T-cell (primary cell): ENCODE measurements around the gene MSRB2. TPM values are rescaled to one million over a fixed set of nuclear protein-coding genes. Genes with fewer than 3 reads are reported as not detected.

ENCODE experiments used
- ATAC-seq, 4 experiments: fragments of 200-7000 bp in 3 of 4; fragments of 150-1000 bp in 1 of 4; cut with Tn5 transposase; replicated peaks in 1 of 4; 1 replicate in 3 of 4; 2 replicates in 1 of 4; pipeline ENCODE4 v1.10.0; 2021; ENCODE audit warnings: moderate library complexity in 3 of 4, mild to moderate bottlenecking in 2 of 4, moderate number of reproducible peaks in 1 of 4
- CTCF ChIA-PET, 2 donors: fragments of 300-600 bp; sonication (Branson Sonifier 250); formaldehyde crosslinking; loops; one replicate each; lab custom pipeline; 2022; ENCODE audit warnings: antibody characterized with exemption in 2 of 2; lab: Charles Lee
- POLR2A ChIA-PET, 2 donors: fragments of 300-600 bp; sonication (Branson Sonifier 250); formaldehyde crosslinking; loops; one replicate each; lab custom pipeline; 2022; ENCODE audit warnings: antibody characterized with exemption in 2 of 2; lab: Charles Lee
- DNase-seq, 35 experiments: peaks; one replicate each; pipeline versions ENCODE4 v3.0.0 to v3.0.0-alpha.2; 2013 to 2023
- H3K27ac ChIP-seq: one replicate; pipeline ENCODE4 v1.5.1; 2013; ENCODE audit warnings: low read length
- H3K27me3 ChIP-seq, 2 experiments: replicated peaks in 1 of 2; 1 replicate in 1 of 2; 2 replicates in 1 of 2; pipeline versions ENCODE4 v1.6.1 to v1.7.0; 2013; ENCODE audit warnings: low read length in 1 of 2, mixed read lengths in 1 of 2; ENCODE audit not compliant: control insufficient read depth in 2 of 2, insufficient read depth in 2 of 2; ENCODE audit errors: extremely low read depth in 1 of 2
- H3K36me3 ChIP-seq, 2 donors: 1 replicate in 1 of 2; 2 replicates in 1 of 2; pipeline versions ENCODE4 v1.6.1 to v1.7.0; 2013; ENCODE audit warnings: low read length in 1 of 2; ENCODE audit not compliant: control insufficient read depth in 2 of 2, insufficient read depth in 1 of 2; ENCODE audit errors: extremely low read depth in 1 of 2
- H3K4me1 ChIP-seq, 2 experiments: 1 replicate in 1 of 2; 2 replicates in 1 of 2; pipeline versions ENCODE4 v1.6.1 to v1.7.0; 2013; ENCODE audit warnings: low read length in 2 of 2, mixed read lengths in 1 of 2; ENCODE audit not compliant: insufficient read depth in 2 of 2, control insufficient read depth in 1 of 2; ENCODE audit errors: extremely low read depth in 1 of 2
- H3K4me3 ChIP-seq, 2 donors: 1 replicate in 1 of 2; 2 replicates in 1 of 2; pipeline versions ENCODE4 v1.5.1 to v1.7.0; 2013; ENCODE audit warnings: mild to moderate bottlenecking in 2 of 2, low read length in 1 of 2, moderate library complexity in 1 of 2; ENCODE audit not compliant: control insufficient read depth in 1 of 2; ENCODE audit errors: extremely low read depth in 1 of 2
- H3K9me3 ChIP-seq: 2 replicates; pipeline ENCODE4 v1.7.0; 2013
- H3K27ac Mint-ChIP-seq, 2 donors: one replicate each; pipeline ENCODE4 v1.8.0; 2020 to 2021; ENCODE audit warnings: mild to moderate bottlenecking in 2 of 2, mixed read lengths in 2 of 2
- H3K27me3 Mint-ChIP-seq, 2 donors: one replicate each; pipeline ENCODE4 v1.8.0; 2021 to 2022; ENCODE audit warnings: mixed read lengths in 2 of 2
- H3K36me3 Mint-ChIP-seq: one replicate; pipeline ENCODE4 v1.8.0; 2021; ENCODE audit warnings: mixed read lengths
- H3K4me1 Mint-ChIP-seq, 3 donors: one replicate each; pipeline ENCODE4 v1.8.0; 2020 to 2022; ENCODE audit warnings: mixed read lengths in 3 of 3, mild to moderate bottlenecking in 1 of 3
- H3K4me3 Mint-ChIP-seq, 3 donors: one replicate each; pipeline ENCODE4 v1.8.0; 2020 to 2022; ENCODE audit warnings: mild to moderate bottlenecking in 3 of 3, mixed read lengths in 3 of 3, moderate library complexity in 3 of 3
- H3K9me3 Mint-ChIP-seq, 3 donors: one replicate each; pipeline ENCODE4 v1.8.0; 2020 to 2022; ENCODE audit warnings: mixed read lengths in 3 of 3
- WGBS: methylation state at CpG from one replicate; pipeline ENCODE4 v1.1.5; 2013; ENCODE audit warnings: missing lambda C conversion rate; ENCODE audit not compliant: insufficient coverage; 5-methylcytosine and 5-hydroxymethylcytosine counted together
- total RNA-seq, 35 experiments: library from RNA in 6 of 35; stranded (reverse) in 6 of 35; fragments of 120-200 nt in 1 of 35; gene quantifications; one replicate each; pipeline versions ENCODE4 v1.2.1 to v1.2.4 and lab custom pipeline; 2013 to 2026

MSRB2 gene
- total RNA-seq, 5 donors from 2014 or later (not counting 1 experiment from before 2014, with no cell fraction given), result 3.3 to 4.6 (median 3.7) TPM

- Histone ChIP-seq H3K4me1 (peaks cover 12 to 16% of the 10 kb centered on the region in 2 experiments), H3K27ac (no peak overlapping the region), H3K4me3 (no peak overlapping the region), H3K9me3 (no peaks in the 10 kb centered on the region), H3K27me3 (no peaks in the 10 kb centered on the region), H3K36me3 (peaks cover 0 to 8% of the 10 kb centered on the region in 2 donors)
- 66% methylated on average over 2 of the region's 6 CpGs for WGBS
- ATAC-seq (no peak), DNase-seq (no peak)
- Mint-ChIP-seq H3K4me3 (no peak overlapping the region), H3K36me3 (peaks cover 26% of the 10 kb centered on the region), H3K9me3 (peaks cover 0 to 3% (median 0%) of the 10 kb centered on the region in 3 donors), H3K27ac (peak overlapping the region in 1 of 2 donors; percentile 76), H3K4me1 (peaks cover 33 to 51% (median 35%) of the 10 kb centered on the region in 3 donors), H3K27me3 (no peaks in the 10 kb centered on the region)
- ChIA-PET CTCF (no interaction called here), POLR2A (no interaction called here)
These were observed 5.1 kb downstream of the MSRB2 start for GRCh38 chr10:23100331-23101030.

- Histone ChIP-seq H3K9me3 (no peaks in the 10 kb centered on the region), H3K4me1 (no peaks in the 10 kb centered on the region), H3K36me3 (peaks cover 7 to 22% of the 10 kb centered on the region in 2 donors), H3K4me3 (no peak overlapping the region), H3K27me3 (no peaks in the 10 kb centered on the region), H3K27ac (no peak overlapping the region)
- peaks cover 0 to 3% (median 0%) of the 10 kb centered on the region in 3 donors for H3K9me3 Mint-ChIP-seq
- H3K4me1 Mint-ChIP-seq, result peaks cover 0 to 11% (median 2%) of the 10 kb centered on the region in 3 donors
- H3K36me3 Mint-ChIP-seq, result peaks cover 65% of the 10 kb centered on the region
- H3K27ac Mint-ChIP-seq, result no peak overlapping the region
- POLR2A ChIA-PET, result no interaction called here
- H3K27me3 Mint-ChIP-seq, result no peaks in the 10 kb centered on the region
- no peak overlapping the region for H3K4me3 Mint-ChIP-seq
- CTCF ChIA-PET, result interaction anchor here in 1 of 2 donors (0.5 kb wide), 1 partner anchor 55 kb away, joined by 4 read pairs; no protein-coding TSS in a partner anchor
- DNase-seq (no peak), ATAC-seq (no peak)
- WGBS, result 86% methylated on average over 6 of the region's 10 CpGs
These were observed 11.1 kb downstream of the MSRB2 start for GRCh38 chr10:23106331-23107072.

- H3K27me3 Mint-ChIP-seq, result no peaks in the 10 kb centered on the region
- H3K27ac ChIP-seq, result no peak overlapping the region
- no peak overlapping the region for H3K27ac Mint-ChIP-seq
- no peaks in the 10 kb centered on the region for H3K9me3 ChIP-seq
- 91% methylated on average over 8 of the region's 13 CpGs for WGBS
- DNase-seq, result no peak
- ChIA-PET POLR2A (interaction anchor here in 1 of 2 donors (0.7 kb wide), 1 partner anchor 122 kb away, joined by 4 read pairs; no protein-coding TSS in a partner anchor), CTCF (no interaction called here)
- no peak for ATAC-seq
- H3K36me3 Mint-ChIP-seq, result peaks cover 65% of the 10 kb centered on the region
- no peaks in the 10 kb centered on the region for H3K9me3 Mint-ChIP-seq
- no peak overlapping the region for H3K4me3 ChIP-seq
- no peak overlapping the region for H3K4me3 Mint-ChIP-seq
- H3K27me3 ChIP-seq, result no peaks in the 10 kb centered on the region
- peaks cover 0 to 5% (median 0%) of the 10 kb centered on the region in 3 donors for H3K4me1 Mint-ChIP-seq
- H3K36me3 ChIP-seq, result peaks cover 10 to 16% of the 10 kb centered on the region in 2 donors
- no peaks in the 10 kb centered on the region for H3K4me1 ChIP-seq
These were observed 15.5 kb downstream of the MSRB2 start for GRCh38 chr10:23110722-23111516.

GRCh38 chr10:23111517-23112286 lies 16.3 kb downstream of the MSRB2 start:
- Histone ChIP-seq H3K9me3 (no peaks in the 10 kb centered on the region), H3K4me1 (no peaks in the 10 kb centered on the region), H3K36me3 (peaks cover 6 to 9% of the 10 kb centered on the region in 2 donors), H3K27me3 (no peaks in the 10 kb centered on the region), H3K27ac (no peak overlapping the region), H3K4me3 (no peak overlapping the region)
- ChIA-PET CTCF (no interaction called here), POLR2A (no interaction called here)
- Mint-ChIP-seq H3K9me3 (no peaks in the 10 kb centered on the region), H3K36me3 (peaks cover 61% of the 10 kb centered on the region), H3K4me1 (peaks cover 0 to 5% (median 0%) of the 10 kb centered on the region in 3 donors), H3K27ac (no peak overlapping the region), H3K27me3 (no peaks in the 10 kb centered on the region), H3K4me3 (no peak overlapping the region)
- WGBS, result no CpG with 5 or more reads among the region's 2 CpGs
- no peak for ATAC-seq
- no peak for DNase-seq

- Histone ChIP-seq H3K27me3 (no peaks in the 10 kb centered on the region), H3K4me3 (no peak overlapping the region), H3K27ac (no peak overlapping the region), H3K36me3 (peaks cover 3 to 15% of the 10 kb centered on the region in 2 donors), H3K4me1 (no peaks in the 10 kb centered on the region), H3K9me3 (no peaks in the 10 kb centered on the region)
- ATAC-seq (no peak), DNase-seq (no peak)
- no peaks in the 10 kb centered on the region for H3K9me3 Mint-ChIP-seq
- CTCF ChIA-PET, result interaction anchor here in 1 of 2 donors (0.6 kb wide), 2 partner anchors 31 to 202 kb away, joined by 3 to 6 read pairs; no protein-coding TSS in a partner anchor
- POLR2A ChIA-PET, result no interaction called here
- no peak overlapping the region for H3K27ac Mint-ChIP-seq
- peaks cover 57% of the 10 kb centered on the region for H3K36me3 Mint-ChIP-seq
- H3K27me3 Mint-ChIP-seq, result no peaks in the 10 kb centered on the region
- no peak overlapping the region for H3K4me3 Mint-ChIP-seq
- no peaks in the 10 kb centered on the region for H3K4me1 Mint-ChIP-seq
- WGBS, result 93% methylated on average over 7 of the region's 7 CpGs
These were observed 19.0 kb downstream of the MSRB2 start for GRCh38 chr10:23114228-23114850.
